Osteocyte (in vitro differentiated cells): Measurements from ENCODE around the gene ACBD5. TPM values are rescaled to one million over a fixed set of nuclear protein-coding genes. Genes with fewer than 3 reads are reported as not detected.

Experiments
- DNase-seq: peaks from one replicate; pipeline ENCODE4 v3.0.0; 2021; ENCODE audit warnings: mixed read lengths; ENCODE audit not compliant: unreplicated experiment; ENCODE audit errors: extremely low spot score
- H3K27ac Mint-ChIP-seq: one replicate; pipeline ENCODE4 v1.8.0; 2021; ENCODE audit warnings: mild to moderate bottlenecking, mixed read lengths; ENCODE audit not compliant: unreplicated experiment
- H3K27me3 Mint-ChIP-seq: one replicate; pipeline ENCODE4 v1.8.0; 2021; ENCODE audit warnings: mixed read lengths; ENCODE audit not compliant: unreplicated experiment
- H3K36me3 Mint-ChIP-seq: one replicate; pipeline ENCODE4 v1.8.0; 2021; ENCODE audit warnings: mixed read lengths; ENCODE audit not compliant: unreplicated experiment
- H3K4me1 Mint-ChIP-seq: one replicate; pipeline ENCODE4 v1.8.0; 2021; ENCODE audit warnings: mixed read lengths; ENCODE audit not compliant: unreplicated experiment
- H3K4me3 Mint-ChIP-seq: one replicate; pipeline ENCODE4 v1.8.0; 2021; ENCODE audit warnings: mild to moderate bottlenecking, moderate library complexity, mixed read lengths; ENCODE audit not compliant: unreplicated experiment
- H3K9me3 Mint-ChIP-seq: one replicate; pipeline ENCODE4 v1.8.0; 2021; ENCODE audit warnings: mixed read lengths; ENCODE audit not compliant: unreplicated experiment
- total RNA-seq: library from RNA; stranded (reverse); gene quantifications from 2 replicates; pipeline ENCODE4 v1.2.1, GENCODE V29; 2021
- TF ChIP-seq, protein P1 (sequence below): fragments of 200-600 bp; sonication (generic); IDR thresholded peaks from 2 replicates; pipeline ENCODE4 v1.5.0; 2021; ENCODE audit warnings: antibody characterized with exemption, mild to moderate bottlenecking, moderate library complexity

ACBD5 gene
- total RNA-seq, 1 donor from 2014 or later = 25.0 TPM

DNA sequence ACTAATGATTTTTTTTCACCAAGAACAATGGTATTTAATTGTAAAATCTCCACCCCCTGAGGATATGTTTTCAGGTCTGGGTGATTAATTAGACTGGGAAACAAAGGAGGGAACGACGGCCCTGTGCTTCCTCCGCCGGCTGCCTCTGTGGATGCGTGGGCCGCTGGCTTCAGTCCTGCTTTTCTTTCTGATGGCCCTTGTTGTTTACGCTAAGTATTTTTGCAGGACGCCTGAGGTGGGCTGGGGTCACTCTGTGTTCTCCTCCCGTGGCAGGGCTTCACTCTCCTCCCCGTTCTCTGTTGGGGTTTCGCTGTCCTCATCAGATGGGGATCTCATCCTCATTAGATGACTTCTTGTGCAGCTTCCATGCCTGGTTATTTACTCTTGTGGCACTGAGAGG, 5.2 kb upstream of the ACBD5 start:
- Mint-ChIP-seq H3K36me3 (no peaks in the 10 kb centered on the region), H3K4me1 (peaks cover 17% of the 10 kb centered on the region), H3K4me3 (no peak overlapping the region), H3K27me3 (no peaks in the 10 kb centered on the region), H3K9me3 (no peaks in the 10 kb centered on the region), H3K27ac (no peak overlapping the region)
- DNase-seq = no peak
- TF ChIP-seq, protein P1, sequence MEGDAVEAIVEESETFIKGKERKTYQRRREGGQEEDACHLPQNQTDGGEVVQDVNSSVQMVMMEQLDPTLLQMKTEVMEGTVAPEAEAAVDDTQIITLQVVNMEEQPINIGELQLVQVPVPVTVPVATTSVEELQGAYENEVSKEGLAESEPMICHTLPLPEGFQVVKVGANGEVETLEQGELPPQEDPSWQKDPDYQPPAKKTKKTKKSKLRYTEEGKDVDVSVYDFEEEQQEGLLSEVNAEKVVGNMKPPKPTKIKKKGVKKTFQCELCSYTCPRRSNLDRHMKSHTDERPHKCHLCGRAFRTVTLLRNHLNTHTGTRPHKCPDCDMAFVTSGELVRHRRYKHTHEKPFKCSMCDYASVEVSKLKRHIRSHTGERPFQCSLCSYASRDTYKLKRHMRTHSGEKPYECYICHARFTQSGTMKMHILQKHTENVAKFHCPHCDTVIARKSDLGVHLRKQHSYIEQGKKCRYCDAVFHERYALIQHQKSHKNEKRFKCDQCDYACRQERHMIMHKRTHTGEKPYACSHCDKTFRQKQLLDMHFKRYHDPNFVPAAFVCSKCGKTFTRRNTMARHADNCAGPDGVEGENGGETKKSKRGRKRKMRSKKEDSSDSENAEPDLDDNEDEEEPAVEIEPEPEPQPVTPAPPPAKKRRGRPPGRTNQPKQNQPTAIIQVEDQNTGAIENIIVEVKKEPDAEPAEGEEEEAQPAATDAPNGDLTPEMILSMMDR = no peak

DNA sequence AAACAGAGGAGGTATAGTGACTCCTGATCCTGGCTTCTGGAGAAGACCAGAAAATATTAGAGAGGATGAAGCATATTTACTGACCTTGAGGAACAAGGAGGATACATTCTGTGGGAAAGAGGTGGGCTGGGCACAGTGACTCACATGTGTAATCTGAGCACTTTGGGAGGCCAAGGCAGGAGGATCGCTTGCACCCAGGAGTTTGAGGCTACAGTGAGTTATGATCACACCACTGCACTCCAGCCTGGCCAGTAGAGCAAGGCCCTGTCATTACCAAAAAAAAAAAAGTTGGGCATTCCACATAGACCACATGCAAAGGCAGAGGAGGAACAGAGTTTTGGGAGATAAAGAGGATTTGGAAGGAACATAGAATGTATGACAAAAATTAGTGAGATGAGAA, 4.4 kb upstream of the ACBD5 start:
- no peak for DNase-seq
- TF ChIP-seq, protein P1 = no peak
- H3K27ac Mint-ChIP-seq = no peak overlapping the region

GRCh38 chr10:27242951-27243551, 2.5 kb upstream of the ACBD5 start:
- Mint-ChIP-seq H3K27me3 (no peaks in the 10 kb centered on the region), H3K4me1 (peaks cover 28% of the 10 kb centered on the region), H3K36me3 (peaks cover 2% of the 10 kb centered on the region), H3K9me3 (no peaks in the 10 kb centered on the region), H3K27ac (peak overlapping the region; percentile 98), H3K4me3 (peak overlapping the region; percentile 93)
- TF ChIP-seq, protein P1 = no peak
- DNase-seq = no peak

More for the DNA sequence above, 4.4 kb upstream of the ACBD5 start:
- Mint-ChIP-seq H3K4me3 (no peak overlapping the region), H3K36me3 (no peaks in the 10 kb centered on the region), H3K4me1 (peaks cover 19% of the 10 kb centered on the region), H3K9me3 (no peaks in the 10 kb centered on the region), H3K27me3 (no peaks in the 10 kb centered on the region)

DNA sequence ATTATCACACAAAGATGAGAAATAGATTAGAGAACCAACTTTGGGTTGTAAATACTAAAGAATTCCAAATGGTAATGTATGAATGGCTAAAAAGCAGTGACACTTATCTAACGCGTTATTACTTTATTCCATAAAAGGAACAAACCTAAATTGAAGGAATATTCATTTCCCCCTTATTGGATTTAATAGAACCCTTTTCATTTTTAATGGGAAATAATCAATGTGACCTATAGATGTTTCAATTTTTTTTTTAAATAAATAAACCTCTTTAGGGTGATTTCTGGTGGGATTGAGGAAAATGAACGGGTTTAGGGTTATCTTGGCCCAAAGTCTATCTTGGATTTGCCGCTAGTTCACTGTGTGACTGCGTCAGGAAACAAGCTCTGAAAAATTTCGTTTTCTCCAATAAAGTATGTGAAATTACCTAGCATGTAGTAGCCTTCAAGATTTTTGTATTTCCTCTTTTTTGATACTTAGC, 1.9 kb upstream of the ACBD5 start:
- Mint-ChIP-seq H3K27me3 (no peaks in the 10 kb centered on the region), H3K36me3 (peaks cover 2% of the 10 kb centered on the region), H3K4me1 (peaks cover 28% of the 10 kb centered on the region), H3K9me3 (no peaks in the 10 kb centered on the region), H3K27ac (peak overlapping the region; percentile 98), H3K4me3 (peak overlapping the region; percentile 93)
- TF ChIP-seq, protein P1 = no peak
- no peak for DNase-seq

DNA sequence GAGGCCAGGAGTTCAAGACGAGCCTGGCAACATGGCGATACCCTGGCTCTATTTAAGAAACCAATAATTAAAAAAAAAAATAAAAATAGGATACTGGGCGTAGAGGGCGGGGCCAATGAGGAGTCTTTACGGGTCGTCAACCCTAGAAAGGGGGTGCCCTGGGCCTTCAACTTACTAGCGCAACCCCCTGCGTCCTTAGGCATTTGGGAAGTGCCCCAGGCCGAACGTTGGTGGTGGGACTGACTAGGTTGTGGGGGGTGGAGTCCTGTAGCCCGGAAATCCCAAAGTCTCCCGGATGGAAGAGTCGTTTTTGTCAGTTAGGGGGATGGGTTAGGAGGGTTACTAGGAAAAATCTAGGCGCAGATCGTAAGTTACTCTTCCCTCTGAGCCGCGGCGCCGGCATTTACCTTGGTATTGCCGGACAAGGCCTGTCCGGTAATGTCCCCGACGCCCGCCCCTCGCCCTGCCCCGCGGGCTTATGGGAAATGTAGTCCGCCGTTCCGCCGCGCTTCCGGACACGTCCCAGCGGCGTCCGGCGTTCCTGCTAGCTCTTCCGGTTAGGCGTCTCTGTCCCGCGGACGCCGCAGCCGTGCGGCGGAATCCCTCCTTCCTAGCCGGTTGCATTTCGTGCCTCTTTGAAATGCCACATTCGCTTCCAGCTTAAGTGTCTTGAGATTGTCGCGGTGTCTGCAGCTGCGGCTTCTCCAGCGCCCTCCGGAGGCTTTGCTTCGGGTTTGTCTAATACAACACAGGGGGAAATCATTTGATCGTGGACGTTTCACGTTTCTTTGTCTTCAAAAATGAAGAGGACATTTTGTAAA, 1.3 kb upstream of the ACBD5 start:
- Mint-ChIP-seq H3K27ac (peak overlapping the region; percentile 98), H3K36me3 (peaks cover 2% of the 10 kb centered on the region), H3K4me3 (peak overlapping the region; percentile 93), H3K4me1 (peaks cover 28% of the 10 kb centered on the region), H3K27me3 (no peaks in the 10 kb centered on the region), H3K9me3 (no peaks in the 10 kb centered on the region)
- TF ChIP-seq, protein P1 = peak; percentile 46
- peak; percentile 96 for DNase-seq
